ENCODE data around the gene ZNF134. TPM values are rescaled to one million over a fixed set of nuclear protein-coding genes. Genes with fewer than 3 reads are reported as not detected.
A peak's percentile ranks its signal among the peaks of the same experiment; 100 is the strongest.

ZNF134 gene
- total RNA-seq, 2 experiments from 2014 or later: 24.6 to 25.7 TPM

DNA sequence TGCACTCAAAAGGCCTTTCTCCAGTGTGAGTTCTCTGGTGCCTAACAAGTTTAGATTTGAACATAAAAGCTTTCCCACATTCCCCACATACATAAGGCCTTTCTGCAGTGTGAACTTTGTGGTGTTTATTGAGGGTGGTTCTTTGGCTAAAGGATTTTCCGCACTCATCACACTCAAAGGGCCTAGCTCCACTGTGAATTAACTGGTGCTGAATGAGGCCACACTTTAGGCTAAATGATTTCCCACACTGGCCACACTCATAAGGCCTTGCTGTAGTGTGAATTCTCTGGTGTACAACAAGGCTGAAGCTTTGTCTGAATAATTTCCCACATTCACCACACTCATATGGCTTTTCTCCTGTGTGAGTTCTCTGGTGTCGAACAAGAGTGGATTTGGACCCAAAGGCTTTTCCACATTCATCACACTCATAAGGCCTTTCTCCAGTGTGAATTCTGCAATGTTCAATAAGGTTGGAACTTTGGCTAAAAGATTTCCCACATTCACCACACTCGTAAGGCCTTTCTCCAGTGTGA, 41.6 kb upstream of the ZNF134 start:
- H3K4me3 Mint-ChIP-seq: no peak overlapping the region
- TF ChIP-seq, protein P1, sequence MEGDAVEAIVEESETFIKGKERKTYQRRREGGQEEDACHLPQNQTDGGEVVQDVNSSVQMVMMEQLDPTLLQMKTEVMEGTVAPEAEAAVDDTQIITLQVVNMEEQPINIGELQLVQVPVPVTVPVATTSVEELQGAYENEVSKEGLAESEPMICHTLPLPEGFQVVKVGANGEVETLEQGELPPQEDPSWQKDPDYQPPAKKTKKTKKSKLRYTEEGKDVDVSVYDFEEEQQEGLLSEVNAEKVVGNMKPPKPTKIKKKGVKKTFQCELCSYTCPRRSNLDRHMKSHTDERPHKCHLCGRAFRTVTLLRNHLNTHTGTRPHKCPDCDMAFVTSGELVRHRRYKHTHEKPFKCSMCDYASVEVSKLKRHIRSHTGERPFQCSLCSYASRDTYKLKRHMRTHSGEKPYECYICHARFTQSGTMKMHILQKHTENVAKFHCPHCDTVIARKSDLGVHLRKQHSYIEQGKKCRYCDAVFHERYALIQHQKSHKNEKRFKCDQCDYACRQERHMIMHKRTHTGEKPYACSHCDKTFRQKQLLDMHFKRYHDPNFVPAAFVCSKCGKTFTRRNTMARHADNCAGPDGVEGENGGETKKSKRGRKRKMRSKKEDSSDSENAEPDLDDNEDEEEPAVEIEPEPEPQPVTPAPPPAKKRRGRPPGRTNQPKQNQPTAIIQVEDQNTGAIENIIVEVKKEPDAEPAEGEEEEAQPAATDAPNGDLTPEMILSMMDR (IDR thresholded peaks at IDR 0.05): no peak
- H3K27me3 ChIP-seq (ENCODE audit: control insufficient read depth in 1 of 2, insufficient read depth in 2 of 2, low read length in 2 of 2): no peaks in the 10 kb centered on the region
- H3K36me3 ChIP-seq (ENCODE audit: insufficient read depth, low read length): peaks cover 42% of the 10 kb centered on the region
- peaks cover 13% of the 10 kb centered on the region for H3K4me1 Mint-ChIP-seq (ENCODE audit: low read depth)
- H3K9me3 ChIP-seq (ENCODE audit: control insufficient read depth in 1 of 2, insufficient read depth in 1 of 2, low read length in 2 of 2): peaks cover 52 to 92% of the 10 kb centered on the region in 2 experiments
- peaks cover 94% of the 10 kb centered on the region for H3K36me3 Mint-ChIP-seq (ENCODE audit: low read depth)
- DNase-seq: no peak
- no peak for ATAC-seq (ENCODE audit: poor library complexity)
- H3K4me3 ChIP-seq (ENCODE audit: low read length): no peak overlapping the region
- no peak overlapping the region for H3K27ac Mint-ChIP-seq
- peaks cover 26% of the 10 kb centered on the region for H3K9me3 Mint-ChIP-seq
- intact Hi-C loops (cut with DNase I, micrococcal nuclease): no loop called here
- CTCF ChIA-PET: no interaction called here
- no peaks in the 10 kb centered on the region for H3K27me3 Mint-ChIP-seq
- H3K4me1 ChIP-seq (ENCODE audit: insufficient read depth, low read length): peaks cover 2% of the 10 kb centered on the region
- no peak overlapping the region for H3K27ac ChIP-seq (ENCODE audit: low read depth in 1 of 2, low read length in 2 of 2)
- POLR2A ChIA-PET: no interaction called here

- intact Hi-C loops (cut with DNase I, micrococcal nuclease): loop anchor here (1.0 to 5.0 kb wide), 4 partner anchors 15 to 106 kb away; partner anchors contain the start of genes ZNF211 (in 1 of the 2), ZNF549 (in 1 of the 2) and ZNF551 (in 1 of the 2)
- Mint-ChIP-seq H3K4me3 (peak overlapping the region; percentile 79), H3K36me3 (ENCODE audit: low read depth) (peaks cover 83% of the 10 kb centered on the region), H3K4me1 (ENCODE audit: low read depth) (peaks cover 27% of the 10 kb centered on the region), H3K27ac (no peak overlapping the region), H3K9me3 (peaks cover 31% of the 10 kb centered on the region), H3K27me3 (no peaks in the 10 kb centered on the region)
- H3K27ac ChIP-seq (ENCODE audit: low read depth in 1 of 2, low read length in 2 of 2): no peak overlapping the region
- H3K9me3 ChIP-seq (ENCODE audit: control insufficient read depth in 1 of 2, insufficient read depth in 1 of 2, low read length in 2 of 2): peaks cover 42 to 54% of the 10 kb centered on the region in 2 experiments
- peaks cover 21% of the 10 kb centered on the region for H3K4me1 ChIP-seq (ENCODE audit: insufficient read depth, low read length)
- H3K4me3 ChIP-seq (ENCODE audit: low read length): no peak overlapping the region
- no peaks in the 10 kb centered on the region for H3K27me3 ChIP-seq (ENCODE audit: control insufficient read depth in 1 of 2, insufficient read depth in 2 of 2, low read length in 2 of 2)
- TF ChIP-seq, protein P1 (IDR thresholded peaks at IDR 0.05): no peak
- ATAC-seq (ENCODE audit: poor library complexity): no peak
- no peak for DNase-seq
- POLR2A ChIA-PET: no interaction called here
- CTCF ChIA-PET: no interaction called here
- H3K36me3 ChIP-seq (ENCODE audit: insufficient read depth, low read length): peaks cover 42% of the 10 kb centered on the region
Measured at GRCh38 chr19:57576661-57577060, 37.4 kb upstream of the ZNF134 start.

DNA sequence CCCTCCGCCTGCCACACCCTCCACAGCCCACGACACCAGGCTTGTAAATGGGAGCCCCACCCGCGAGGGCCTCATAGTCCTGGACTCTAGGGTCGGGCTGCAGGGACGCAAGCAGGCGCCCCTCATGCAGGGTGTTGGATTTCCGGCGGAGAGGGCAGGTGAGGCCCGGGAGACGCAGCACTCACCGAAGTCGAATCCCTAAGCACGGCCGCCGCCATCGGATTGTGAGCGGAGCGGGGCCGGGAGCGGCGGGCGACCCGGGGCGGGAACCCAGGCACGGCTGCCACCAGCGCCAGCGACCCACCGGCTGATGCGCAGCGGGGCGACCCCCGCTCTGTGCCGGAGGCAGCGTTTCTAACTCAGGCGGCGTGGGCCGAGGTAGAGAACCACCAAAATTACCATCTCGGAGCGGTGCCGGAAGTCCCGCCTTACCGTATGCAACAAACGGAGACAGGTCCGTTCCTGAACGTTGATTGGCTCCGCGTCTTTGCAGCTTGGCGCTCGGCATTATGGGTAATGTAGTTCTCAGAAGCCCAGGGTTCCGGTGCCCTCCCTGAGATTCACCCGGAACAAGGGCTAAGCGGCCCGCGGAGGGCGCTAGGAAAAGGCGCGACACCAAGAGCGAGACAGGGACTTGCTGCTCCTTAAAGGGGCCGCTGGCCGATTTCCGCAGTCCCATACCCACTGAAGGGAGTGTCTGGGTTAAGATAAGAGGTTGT, 35.4 kb upstream of the ZNF134 start, which contains the start of gene ZNF416:
Gene ZNF416 (minus strand): TSS at position 425 of the 719 bp plus-strand sequence. CDS start 207 bp downstream, at position 218.
- Mint-ChIP-seq H3K36me3 (ENCODE audit: low read depth) (peaks cover 72% of the 10 kb centered on the region), H3K27me3 (no peaks in the 10 kb centered on the region), H3K4me1 (ENCODE audit: low read depth) (peaks cover 28% of the 10 kb centered on the region), H3K9me3 (peaks cover 27% of the 10 kb centered on the region), H3K4me3 (peak within 1 kb of the TSS; percentile 94), H3K27ac (peak within 1 kb of the TSS; percentile 79)
- H3K4me1 ChIP-seq (ENCODE audit: insufficient read depth, low read length): peaks cover 29% of the 10 kb centered on the region
- no peaks in the 10 kb centered on the region for H3K27me3 ChIP-seq (ENCODE audit: control insufficient read depth in 1 of 2, insufficient read depth in 2 of 2, low read length in 2 of 2)
- peaks cover 26% of the 10 kb centered on the region for H3K36me3 ChIP-seq (ENCODE audit: insufficient read depth, low read length)
- peak within 1 kb of the TSS; percentile 81 for H3K4me3 ChIP-seq (ENCODE audit: low read length)
- H3K9me3 ChIP-seq (ENCODE audit: control insufficient read depth in 1 of 2, insufficient read depth in 1 of 2, low read length in 2 of 2): peaks cover 44 to 50% of the 10 kb centered on the region in 2 experiments
- CTCF ChIA-PET: interaction anchor here (1.0 to 1.3 kb wide), 3 partner anchors 20 to 36 kb away, joined by 3 to 5 read pairs (median 4); partner anchors contain the start of gene ZNF134
- POLR2A ChIA-PET: interaction anchor here (0.5 to 2.2 kb wide), 11 partner anchors 20 to 605 kb away, joined by 3 to 6 read pairs (median 5); partner anchors contain the start of genes ZNF134, ZNF154, ZNF419 and ZNF530
- H3K27ac ChIP-seq (ENCODE audit: low read depth in 1 of 2, low read length in 2 of 2): peak within 1 kb of the TSS; percentile 25 to 60
- intact Hi-C loops (cut with DNase I, micrococcal nuclease): loop anchor here (1.0 to 5.0 kb wide), 10 partner anchors 19 to 189 kb away; partner anchors contain the start of genes ZNF211 (in 2 of the 2), ZNF549 (in 2 of the 2), ZNF134 (in 1 of the 2) and ZNF530 (in 1 of the 2)
- ATAC-seq (ENCODE audit: poor library complexity) (peak; percentile 96), DNase-seq (peak; percentile 88 to 99 (median 94))
- TF ChIP-seq, protein P1 (IDR thresholded peaks at IDR 0.05): no peak
